IPS-NIHi11 (cell line): ENCODE data around the gene SERPINF2.
"Not testable (repeated sequence)": the region's sequence is repeated elsewhere in the genome, so short reads cannot be mapped to it uniquely, and the experiment has no call there.

Source experiments
- DNase-seq: peaks from one replicate; pipeline ENCODE4 v3.0.0; 2012; ENCODE audit warnings: mixed read lengths, low spot score

Gene SERPINF2

GRCh38 chr17:1716076-1716911 lies 26.4 kb upstream of the SERPINF2 start:
- peak; percentile 98 for DNase-seq

- peak; percentile 88 for DNase-seq
Observed at GRCh38 chr17:1716912-1717695, 25.6 kb upstream of the SERPINF2 start.

GRCh38 chr17:1718362-1719165 lies 24.1 kb upstream of the SERPINF2 start:
- no peak for DNase-seq

GRCh38 chr17:1720856-1721386 lies 21.8 kb upstream of the SERPINF2 start:
- peak; percentile 29 for DNase-seq

GRCh38 chr17:1722022-1722421 lies 20.6 kb upstream of the SERPINF2 start:
- not testable (repeated sequence) for DNase-seq

GRCh38 chr17:1724351-1724868 lies 18.3 kb upstream of the SERPINF2 start, which contains the start of gene WDR81:
WDR81 (plus strand) TSS chr17:1724704; CDS start chr17:1724960, 256 bp downstream.
- peak; percentile 98 for DNase-seq

- DNase-seq: peak; percentile 70
Observed at GRCh38 chr17:1724869-1725641, 17.6 kb upstream of the SERPINF2 start.

GRCh38 chr17:1725642-1726511 lies 16.8 kb upstream of the SERPINF2 start:
- no peak for DNase-seq

GRCh38 chr17:1726626-1727257 lies 15.9 kb upstream of the SERPINF2 start:
- no peak for DNase-seq

GRCh38 chr17:1727258-1727789 lies 15.3 kb upstream of the SERPINF2 start:
- no peak for DNase-seq

GRCh38 chr17:1727876-1728630 lies 14.6 kb upstream of the SERPINF2 start:
- DNase-seq: no peak

GRCh38 chr17:1729966-1730325 lies 12.7 kb upstream of the SERPINF2 start:
- DNase-seq: no peak

GRCh38 chr17:1730326-1731193 lies 12.1 kb upstream of the SERPINF2 start:
- DNase-seq: peak; percentile 14

- no peak for DNase-seq
Observed at GRCh38 chr17:1731194-1731506, 11.5 kb upstream of the SERPINF2 start.

GRCh38 chr17:1732241-1732832 lies 10.3 kb upstream of the SERPINF2 start:
- peak; percentile 10 for DNase-seq

- no peak for DNase-seq
Observed at GRCh38 chr17:1732833-1733321, 9.8 kb upstream of the SERPINF2 start.

GRCh38 chr17:1733759-1734158 lies 8.9 kb upstream of the SERPINF2 start:
- peak; percentile 10 for DNase-seq
